OCI-LY3 (cell line): ENCODE results near the gene ZNF790.

Experiments used
- EZH2phosphoT487 ChIP-seq: fragments of 200-600 bp; shearing (Covaris generic); IDR thresholded peaks from 2 replicates; pipeline ENCODE4 v1.6.1; 2018; ENCODE audit warnings: antibody characterized with exemption, mixed run types, low read depth
- TF ChIP-seq, protein P1 (sequence below): fragments of 200-600, 300-600 bp; sonication (generic); IDR thresholded peaks from 2 replicates; pipeline ENCODE4 v1.5.1; 2014; ENCODE audit warnings: antibody characterized with exemption, low read length, low read depth

DNA sequence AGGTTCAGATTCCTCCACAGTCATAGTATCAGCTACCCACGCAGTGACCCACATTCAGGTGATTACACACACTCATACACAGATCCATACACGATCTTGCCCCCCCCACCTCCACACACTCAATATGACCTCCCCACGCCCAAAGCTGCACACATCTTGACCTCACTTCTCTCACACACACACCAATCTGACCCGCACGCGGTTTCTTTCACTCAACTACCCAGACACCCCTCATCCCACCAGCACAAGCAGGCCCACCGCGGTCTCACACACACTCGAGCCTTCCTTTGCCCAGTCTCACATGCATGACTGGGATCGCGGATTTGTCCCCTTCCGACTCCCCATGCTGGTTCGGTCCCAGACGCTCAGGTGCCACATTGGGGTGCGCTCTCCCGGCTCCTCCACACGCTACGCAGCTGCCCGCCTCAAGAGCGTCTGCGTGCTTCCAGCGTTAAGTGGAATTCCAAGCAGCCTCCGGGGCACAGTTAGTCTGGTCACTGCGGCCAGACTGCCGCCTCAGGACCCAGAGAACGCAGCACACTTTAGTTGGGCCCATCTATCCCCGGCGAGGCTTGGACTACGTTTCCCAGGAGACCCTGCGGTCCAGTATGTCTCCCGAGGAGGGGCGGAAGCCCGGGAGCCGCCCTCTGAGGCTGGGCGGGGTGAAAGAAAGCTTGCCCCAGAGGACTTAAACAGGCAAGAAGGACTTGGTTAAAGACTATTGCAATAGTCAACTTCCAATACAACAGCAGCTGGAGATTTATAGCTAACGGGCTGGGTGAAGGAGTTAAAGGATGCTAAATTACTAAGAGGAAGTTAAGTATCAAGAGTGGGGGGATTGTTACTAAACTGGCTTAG, 11.7 kb upstream of the ZNF790 start:
- TF ChIP-seq, protein P1, sequence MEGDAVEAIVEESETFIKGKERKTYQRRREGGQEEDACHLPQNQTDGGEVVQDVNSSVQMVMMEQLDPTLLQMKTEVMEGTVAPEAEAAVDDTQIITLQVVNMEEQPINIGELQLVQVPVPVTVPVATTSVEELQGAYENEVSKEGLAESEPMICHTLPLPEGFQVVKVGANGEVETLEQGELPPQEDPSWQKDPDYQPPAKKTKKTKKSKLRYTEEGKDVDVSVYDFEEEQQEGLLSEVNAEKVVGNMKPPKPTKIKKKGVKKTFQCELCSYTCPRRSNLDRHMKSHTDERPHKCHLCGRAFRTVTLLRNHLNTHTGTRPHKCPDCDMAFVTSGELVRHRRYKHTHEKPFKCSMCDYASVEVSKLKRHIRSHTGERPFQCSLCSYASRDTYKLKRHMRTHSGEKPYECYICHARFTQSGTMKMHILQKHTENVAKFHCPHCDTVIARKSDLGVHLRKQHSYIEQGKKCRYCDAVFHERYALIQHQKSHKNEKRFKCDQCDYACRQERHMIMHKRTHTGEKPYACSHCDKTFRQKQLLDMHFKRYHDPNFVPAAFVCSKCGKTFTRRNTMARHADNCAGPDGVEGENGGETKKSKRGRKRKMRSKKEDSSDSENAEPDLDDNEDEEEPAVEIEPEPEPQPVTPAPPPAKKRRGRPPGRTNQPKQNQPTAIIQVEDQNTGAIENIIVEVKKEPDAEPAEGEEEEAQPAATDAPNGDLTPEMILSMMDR, result no peak
- no peak for TF ChIP-seq EZH2phosphoT487
